CD4-positive, alpha-beta T cell treated with Interleukin-17A for 4 hours (primary cell): ENCODE data around the gene KLK13.

Experiments used
- DNase-seq: peaks from one replicate; pipeline ENCODE4 v3.0.0-alpha.2; 2020; ENCODE audit warnings: mixed read lengths

KLK13 gene

GRCh38 chr19:51091895-51092873 lies 27.3 kb upstream of the KLK13 start:
- no peak for DNase-seq

- no peak for DNase-seq
Measured at GRCh38 chr19:51091126-51091525, 26.2 kb upstream of the KLK13 start.

GRCh38 chr19:51090471-51090870 lies 25.6 kb upstream of the KLK13 start:
- no peak for DNase-seq

- DNase-seq = no peak
Measured at GRCh38 chr19:51089786-51090185, 24.9 kb upstream of the KLK13 start.

- DNase-seq = no peak
Measured at GRCh38 chr19:51086153-51086850, 21.4 kb upstream of the KLK13 start.

GRCh38 chr19:51084505-51084904 lies 19.6 kb upstream of the KLK13 start:
- DNase-seq = no peak

- no peak for DNase-seq
Measured at GRCh38 chr19:51083783-51084182, 18.9 kb upstream of the KLK13 start.

- no peak for DNase-seq
Measured at GRCh38 chr19:51083181-51083580, 18.3 kb upstream of the KLK13 start.

- DNase-seq = no peak
Measured at GRCh38 chr19:51082611-51083010, 17.7 kb upstream of the KLK13 start, which contains the start of gene KLK14. Gene KLK14, minus strand, starts transcription at chr19:51082887. Its CDS starts 273 bp downstream, at chr19:51082614.

GRCh38 chr19:51081476-51081875 lies 16.6 kb upstream of the KLK13 start:
- no peak for DNase-seq

- DNase-seq = no peak
Measured at GRCh38 chr19:51079481-51080110, 14.7 kb upstream of the KLK13 start.

GRCh38 chr19:51078731-51079130 lies 13.8 kb upstream of the KLK13 start:
- DNase-seq = no peak

- DNase-seq = no peak
Measured at GRCh38 chr19:51078104-51078503, 13.2 kb upstream of the KLK13 start.

- no peak for DNase-seq
Measured at GRCh38 chr19:51076631-51077213, 11.8 kb upstream of the KLK13 start.

GRCh38 chr19:51075998-51076397 lies 11.1 kb upstream of the KLK13 start:
- DNase-seq = no peak

GRCh38 chr19:51071095-51071405 lies 6.2 kb upstream of the KLK13 start:
- DNase-seq = no peak

GRCh38 chr19:51070334-51071094 lies 5.6 kb upstream of the KLK13 start:
- no peak for DNase-seq

GRCh38 chr19:51066393-51067186 lies 1.7 kb upstream of the KLK13 start:
- DNase-seq = no peak

GRCh38 chr19:51065221-51065960 lies 499 bp upstream of the KLK13 start:
- DNase-seq = no peak

- DNase-seq = no peak
Measured at GRCh38 chr19:51063664-51064063, 1.2 kb downstream of the KLK13 start.

GRCh38 chr19:51060973-51061372 lies 3.9 kb downstream of the KLK13 start:
- DNase-seq = no peak
